Lower leg skin (tissue), 4 donors: ENCODE data around the gene PLPPR2. TPM values are rescaled to one million over a fixed set of nuclear protein-coding genes. Genes with fewer than 3 reads are reported as not detected.
"Not testable (repeated sequence)": the region's sequence is repeated elsewhere in the genome, so short reads cannot be mapped to it uniquely, and the experiment has no call there.

Experiments used
- DNase-seq, 2 donors: peaks; one replicate each; pipeline ENCODE4 v3.0.0-alpha.2; 2019; ENCODE audit warnings: low spot score in 2 of 2
- H3K4me3 ChIP-seq: fragments of 200-600 bp; sonication (generic); 2 replicates; pipeline ENCODE4 v1.5.1; 2017; ENCODE audit warnings: mild to moderate bottlenecking, low read depth; ENCODE audit not compliant: poor library complexity, severe bottlenecking
- POLR2A ChIP-seq, 2 donors: fragments of 450-650 bp; IDR thresholded peaks; one replicate each; pipeline ENCODE4 v1.6.1; 2016 to 2017; ENCODE audit warnings: antibody characterized with exemption in 2 of 2, mild to moderate bottlenecking in 1 of 2, moderate library complexity in 1 of 2
- WGBS, 2 donors: methylation state at CpG; one replicate each; pipeline ENCODE4 v1.1.5; 2018; 5-methylcytosine and 5-hydroxymethylcytosine counted together
- intact Hi-C: fragments of 100-400 bp; cut with DNase I; formaldehyde crosslinking; loops from one replicate; pipeline ENCODE4 v1.15.0; 2023; ENCODE audit warnings: low total_unique reads
- total RNA-seq, 4 donors: library from RNA; depleted of rRNA; stranded (reverse); fragments of >200 nt; gene quantifications; one replicate each; pipeline ENCODE4 v1.1.0, GENCODE V29; 2016
- TF ChIP-seq, protein P1 (sequence below), 3 donors: fragments of 450-650 bp; IDR thresholded peaks; one replicate each; pipeline ENCODE4 v1.5.1; 2016; ENCODE audit warnings: antibody characterized with exemption in 3 of 3, mild to moderate bottlenecking in 3 of 3, moderate library complexity in 2 of 3

PLPPR2 gene
- total RNA-seq, 4 donors from 2014 or later, result 18.6 to 40.6 (median 29.8) TPM

DNA sequence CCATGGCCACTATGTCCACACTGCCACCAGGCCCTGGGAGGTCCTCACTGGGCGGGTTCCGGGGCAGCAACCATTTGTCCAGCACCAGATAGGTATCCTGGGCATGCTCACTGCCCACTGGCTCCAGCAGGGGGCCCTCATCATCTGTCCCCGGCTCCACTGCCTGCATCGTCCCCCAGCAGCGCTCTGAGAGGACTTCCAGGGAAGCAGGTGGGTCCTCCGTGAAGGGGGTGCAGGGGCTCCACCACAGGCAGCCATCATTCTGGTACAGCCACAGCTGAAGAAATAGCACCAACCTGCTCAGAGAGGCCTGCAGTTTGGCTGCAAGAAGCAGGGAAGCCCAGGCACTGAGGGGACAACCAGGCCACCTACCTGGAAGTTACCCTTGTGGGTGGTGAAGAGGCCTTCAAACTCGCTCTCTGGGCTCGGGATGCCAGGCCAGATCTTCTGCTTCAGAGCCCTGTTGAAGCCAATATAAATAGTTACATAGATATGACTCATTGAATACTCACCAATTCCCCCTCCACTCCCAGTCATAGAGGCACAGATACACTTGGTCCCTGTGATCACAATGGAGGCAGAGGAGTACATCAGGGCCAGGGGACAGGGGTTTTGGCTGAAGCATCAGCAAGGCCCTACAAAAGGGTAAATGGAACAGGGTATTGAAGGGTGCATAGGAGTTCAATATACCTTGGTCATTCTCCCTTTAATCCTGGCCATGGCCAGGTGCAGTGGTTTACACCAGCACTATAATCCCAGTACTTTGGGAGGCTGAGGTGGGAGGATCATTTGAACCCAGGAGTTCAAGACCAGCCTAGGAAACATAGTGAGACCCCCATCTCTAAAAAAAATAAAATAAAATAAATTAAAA, 23.3 kb downstream of the PLPPR2 start:
- 51 to 58% methylated on average over 4 to 5 of the region's 8 CpGs for WGBS, 2 donors
- peak in 1 of 2 donors; percentile 90 for DNase-seq
- TF ChIP-seq, protein P1, sequence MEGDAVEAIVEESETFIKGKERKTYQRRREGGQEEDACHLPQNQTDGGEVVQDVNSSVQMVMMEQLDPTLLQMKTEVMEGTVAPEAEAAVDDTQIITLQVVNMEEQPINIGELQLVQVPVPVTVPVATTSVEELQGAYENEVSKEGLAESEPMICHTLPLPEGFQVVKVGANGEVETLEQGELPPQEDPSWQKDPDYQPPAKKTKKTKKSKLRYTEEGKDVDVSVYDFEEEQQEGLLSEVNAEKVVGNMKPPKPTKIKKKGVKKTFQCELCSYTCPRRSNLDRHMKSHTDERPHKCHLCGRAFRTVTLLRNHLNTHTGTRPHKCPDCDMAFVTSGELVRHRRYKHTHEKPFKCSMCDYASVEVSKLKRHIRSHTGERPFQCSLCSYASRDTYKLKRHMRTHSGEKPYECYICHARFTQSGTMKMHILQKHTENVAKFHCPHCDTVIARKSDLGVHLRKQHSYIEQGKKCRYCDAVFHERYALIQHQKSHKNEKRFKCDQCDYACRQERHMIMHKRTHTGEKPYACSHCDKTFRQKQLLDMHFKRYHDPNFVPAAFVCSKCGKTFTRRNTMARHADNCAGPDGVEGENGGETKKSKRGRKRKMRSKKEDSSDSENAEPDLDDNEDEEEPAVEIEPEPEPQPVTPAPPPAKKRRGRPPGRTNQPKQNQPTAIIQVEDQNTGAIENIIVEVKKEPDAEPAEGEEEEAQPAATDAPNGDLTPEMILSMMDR (IDR thresholded peaks at IDR 0.05), result no peak
- TF ChIP-seq POLR2A (IDR thresholded peaks at IDR 0.05), result no peak
- intact Hi-C loops, result no loop called here
- H3K4me3 ChIP-seq, result no peak overlapping the region

DNA sequence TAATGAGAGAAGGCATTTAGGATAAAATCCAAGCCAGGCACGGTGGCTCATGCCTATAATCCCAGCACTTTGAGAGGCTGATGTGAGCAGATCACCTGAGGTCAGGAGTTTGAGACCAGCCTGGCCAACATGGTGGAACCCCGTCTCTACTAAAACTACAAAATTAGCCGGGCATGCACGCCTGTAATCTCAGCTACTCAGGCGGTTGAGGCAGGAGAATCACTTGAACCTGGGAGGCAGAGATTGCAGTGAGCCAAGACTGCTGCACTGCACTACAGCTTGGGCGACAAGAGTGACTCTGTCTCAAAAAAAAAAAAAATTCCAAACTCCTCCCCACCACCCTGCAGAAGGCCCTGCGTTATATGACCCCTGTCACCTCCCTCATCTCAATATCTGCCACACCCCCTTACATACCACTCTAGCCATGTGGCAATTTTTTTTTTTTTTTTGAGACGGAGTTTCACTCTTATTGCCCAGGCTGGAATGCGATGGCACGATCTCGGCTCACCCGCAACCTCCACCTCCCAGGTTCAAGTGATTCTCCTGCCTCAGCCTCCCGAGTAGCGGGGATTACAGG, 24.1 kb downstream of the PLPPR2 start:
- H3K4me3 ChIP-seq, intact Hi-C loops, DNase-seq: not testable (repeated sequence)
- 87 to 88% methylated on average over 14 of the region's 14 CpGs for WGBS, 2 donors

DNA sequence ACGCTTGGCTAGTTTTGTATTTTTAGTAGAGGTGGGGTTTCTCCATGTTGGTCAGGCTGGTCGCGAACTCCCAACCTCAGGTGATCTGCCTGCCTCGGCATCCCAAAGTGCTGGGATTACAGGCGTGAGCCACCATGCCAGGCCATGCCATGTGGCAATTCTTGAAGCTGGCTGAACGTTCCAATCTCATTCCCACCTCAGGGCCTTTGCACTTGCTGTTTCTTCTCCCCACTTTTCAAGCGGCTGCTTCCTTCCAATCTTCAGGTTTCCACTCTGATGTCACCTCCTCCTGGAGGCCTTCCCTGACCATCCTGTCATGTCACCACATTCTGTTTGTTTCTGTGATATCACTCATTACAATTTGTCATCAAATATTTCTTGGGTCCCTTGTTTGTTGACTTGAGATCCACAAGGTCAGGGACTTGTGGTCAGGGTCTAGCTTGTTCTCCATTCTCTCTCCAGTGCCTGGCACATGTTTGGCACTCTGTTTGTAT, 24.7 kb downstream of the PLPPR2 start:
- intact Hi-C loops, result no loop called here
- no peak overlapping the region for H3K4me3 ChIP-seq
- 92 to 95% methylated on average over 7 of the region's 7 CpGs for WGBS, 2 donors
- TF ChIP-seq POLR2A (IDR thresholded peaks at IDR 0.05), result no peak
- TF ChIP-seq, protein P1 (IDR thresholded peaks at IDR 0.05), result no peak
- DNase-seq, result no peak

DNA sequence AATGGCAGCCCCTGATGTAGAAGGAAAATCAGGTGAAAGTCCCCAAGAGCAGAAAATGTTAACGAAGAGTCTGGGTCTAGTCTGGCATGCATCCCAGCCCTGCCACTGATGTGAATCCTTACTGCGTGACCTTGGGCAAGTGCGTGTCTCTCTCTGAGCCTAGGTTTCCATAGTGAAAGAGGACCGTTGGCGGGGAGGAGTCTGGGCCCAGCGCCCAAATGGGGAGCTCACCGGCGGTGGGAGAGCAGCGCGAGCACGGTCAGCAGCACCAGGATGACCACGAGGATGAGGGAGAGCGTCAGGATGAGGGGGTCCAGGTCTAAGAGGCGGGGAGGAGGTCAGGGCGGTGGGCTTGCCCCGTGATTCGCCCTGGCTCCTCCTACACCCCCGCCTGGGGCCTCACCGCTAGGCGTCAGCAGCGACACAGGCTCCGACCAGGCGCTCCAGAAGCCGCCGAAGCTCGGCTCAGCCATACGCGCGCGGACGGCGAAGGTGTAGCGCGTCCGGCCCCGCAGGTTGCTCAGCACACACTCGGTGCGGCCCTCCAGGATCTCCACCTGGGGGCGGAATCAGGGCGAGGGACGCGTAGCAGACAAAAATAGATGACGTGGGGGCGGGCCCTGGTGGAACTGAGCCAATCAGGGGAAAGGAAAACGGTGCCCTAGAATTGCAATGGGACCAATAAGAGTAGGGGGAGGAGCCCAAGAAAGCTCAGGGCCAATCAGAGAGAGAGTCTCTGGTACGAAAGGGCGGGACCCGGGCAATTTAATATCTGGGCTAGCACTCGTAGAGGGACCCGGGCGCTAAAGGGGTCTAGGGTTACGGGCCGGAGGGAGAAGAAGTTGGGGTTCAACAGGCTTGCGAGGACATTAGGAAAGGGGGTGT, 25.7 kb downstream of the PLPPR2 start:
- no peak for TF ChIP-seq POLR2A (IDR thresholded peaks at IDR 0.05)
- TF ChIP-seq, protein P1 (IDR thresholded peaks at IDR 0.05), result peak in 1 of 3 donors; percentile 74
- 1% methylated on average over 51 to 54 of the region's 54 CpGs for WGBS, 2 donors
- peak; percentile 96 to 99 for DNase-seq
- peak overlapping the region; percentile 44 for H3K4me3 ChIP-seq
- intact Hi-C loops, result no loop called here

DNA sequence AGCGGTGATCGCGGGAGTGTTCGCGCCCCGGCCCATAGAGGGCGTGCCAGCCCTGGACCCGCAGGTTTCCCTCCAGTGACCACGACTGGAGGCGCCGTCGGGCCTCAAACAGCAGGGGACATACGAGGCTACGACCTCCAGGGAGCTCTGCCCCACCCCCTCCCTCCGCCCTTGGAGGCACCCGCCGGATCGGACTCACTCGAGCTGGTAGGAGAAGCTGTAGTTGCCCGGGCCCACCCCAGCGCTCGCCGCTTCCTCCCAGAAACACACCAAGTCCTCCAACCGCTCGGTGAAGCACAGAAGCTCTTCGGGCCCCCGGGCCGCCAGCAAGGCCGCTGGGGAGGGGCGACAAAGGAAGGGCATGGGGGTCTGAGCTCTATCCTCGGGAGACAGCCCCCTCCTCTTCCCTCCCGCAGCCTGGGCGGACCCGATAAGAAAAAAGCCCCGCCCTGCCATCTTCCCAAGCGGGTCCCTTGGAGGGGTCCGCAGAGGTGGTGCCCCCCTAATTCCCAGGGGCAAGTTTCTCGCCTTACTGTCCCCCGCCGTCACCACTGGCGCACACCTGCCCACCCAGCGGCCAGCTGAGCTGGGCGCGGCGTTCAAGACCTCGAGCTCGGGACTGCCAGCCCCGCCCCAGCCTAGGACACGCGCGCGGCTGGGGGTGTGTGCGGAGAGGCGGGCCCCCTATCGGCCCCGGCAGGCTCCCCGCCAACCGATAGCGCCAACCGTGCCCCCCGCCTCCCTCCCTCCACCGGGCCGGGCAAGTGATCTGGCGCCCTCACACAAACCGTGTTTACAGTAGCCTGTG, 27.9 kb downstream of the PLPPR2 start:
- 1% methylated on average over 27 to 41 of the region's 65 CpGs for WGBS, 2 donors
- intact Hi-C loops, result no loop called here
- peak in 1 of 2 donors; percentile 90 for DNase-seq

More for the DNA sequence above, 27.9 kb downstream of the PLPPR2 start:
- TF ChIP-seq, protein P1 (IDR thresholded peaks at IDR 0.05), result peak in 1 of 3 donors; percentile 20
- TF ChIP-seq POLR2A (IDR thresholded peaks at IDR 0.05), result no peak
- H3K4me3 ChIP-seq, result peak overlapping the region; percentile 6
